ENCODE results near the gene PRTG. TPM values are rescaled to one million over a fixed set of nuclear protein-coding genes. Genes with fewer than 3 reads are reported as not detected.

The PRTG gene, protein sequence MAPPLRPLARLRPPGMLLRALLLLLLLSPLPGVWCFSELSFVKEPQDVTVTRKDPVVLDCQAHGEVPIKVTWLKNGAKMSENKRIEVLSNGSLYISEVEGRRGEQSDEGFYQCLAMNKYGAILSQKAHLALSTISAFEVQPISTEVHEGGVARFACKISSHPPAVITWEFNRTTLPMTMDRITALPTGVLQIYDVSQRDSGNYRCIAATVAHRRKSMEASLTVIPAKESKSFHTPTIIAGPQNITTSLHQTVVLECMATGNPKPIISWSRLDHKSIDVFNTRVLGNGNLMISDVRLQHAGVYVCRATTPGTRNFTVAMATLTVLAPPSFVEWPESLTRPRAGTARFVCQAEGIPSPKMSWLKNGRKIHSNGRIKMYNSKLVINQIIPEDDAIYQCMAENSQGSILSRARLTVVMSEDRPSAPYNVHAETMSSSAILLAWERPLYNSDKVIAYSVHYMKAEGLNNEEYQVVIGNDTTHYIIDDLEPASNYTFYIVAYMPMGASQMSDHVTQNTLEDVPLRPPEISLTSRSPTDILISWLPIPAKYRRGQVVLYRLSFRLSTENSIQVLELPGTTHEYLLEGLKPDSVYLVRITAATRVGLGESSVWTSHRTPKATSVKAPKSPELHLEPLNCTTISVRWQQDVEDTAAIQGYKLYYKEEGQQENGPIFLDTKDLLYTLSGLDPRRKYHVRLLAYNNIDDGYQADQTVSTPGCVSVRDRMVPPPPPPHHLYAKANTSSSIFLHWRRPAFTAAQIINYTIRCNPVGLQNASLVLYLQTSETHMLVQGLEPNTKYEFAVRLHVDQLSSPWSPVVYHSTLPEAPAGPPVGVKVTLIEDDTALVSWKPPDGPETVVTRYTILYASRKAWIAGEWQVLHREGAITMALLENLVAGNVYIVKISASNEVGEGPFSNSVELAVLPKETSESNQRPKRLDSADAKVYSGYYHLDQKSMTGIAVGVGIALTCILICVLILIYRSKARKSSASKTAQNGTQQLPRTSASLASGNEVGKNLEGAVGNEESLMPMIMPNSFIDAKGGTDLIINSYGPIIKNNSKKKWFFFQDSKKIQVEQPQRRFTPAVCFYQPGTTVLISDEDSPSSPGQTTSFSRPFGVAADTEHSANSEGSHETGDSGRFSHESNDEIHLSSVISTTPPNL
- total RNA-seq (ENCODE audit: low replicate concordance), result 508 and 574 TPM in 2 replicates

DNA sequence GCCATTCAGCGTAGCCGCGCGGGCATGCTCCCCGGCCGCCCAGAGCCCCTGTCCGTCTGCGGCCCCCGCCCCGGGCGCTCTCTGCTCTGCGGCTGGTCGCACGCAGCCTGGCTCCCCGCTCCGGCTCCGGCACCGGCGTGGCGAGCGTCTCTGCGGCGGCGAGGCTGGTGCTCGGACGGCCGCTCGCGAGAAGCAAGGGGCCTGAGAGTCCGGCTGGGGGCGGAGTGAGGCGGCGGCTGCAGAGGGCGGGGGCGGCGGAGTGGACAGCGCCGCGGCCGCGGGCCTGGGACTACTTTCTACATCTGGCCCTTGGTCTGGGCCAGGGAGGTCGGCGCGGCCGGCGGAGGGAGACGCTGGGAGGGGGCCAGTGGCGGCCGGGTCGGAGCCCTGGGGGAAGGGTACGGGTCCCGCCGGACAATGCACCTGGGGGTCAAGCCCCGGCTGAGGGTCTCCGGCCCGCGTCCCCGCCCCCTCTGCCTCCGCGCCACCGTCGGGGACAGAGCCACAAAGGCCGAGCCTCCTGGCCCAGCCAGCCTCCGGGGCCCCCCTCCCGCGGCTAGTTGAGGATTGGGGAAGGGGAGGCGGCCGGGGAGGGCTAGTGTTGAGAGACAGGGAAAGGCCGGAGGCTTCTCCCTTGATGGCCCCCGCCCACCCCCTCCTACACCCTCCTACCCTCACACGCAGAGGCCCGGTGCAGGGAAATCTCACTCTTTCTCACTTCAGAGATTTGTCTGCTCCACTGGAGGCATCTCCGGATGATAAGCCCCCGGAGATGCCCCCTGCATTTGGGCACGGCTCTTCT lies at the start of gene PRTG:
Gene PRTG (minus strand): TSS at position 226 of the 802 bp plus-strand sequence. CDS start 221 bp downstream, at position 5.
- Histone ChIP-seq H3K9ac (peak within 1 kb of the TSS; percentile 95), H3K4me1 (peaks cover 36% of the 10 kb centered on the region), H3K36me3 (peaks cover 3% of the 10 kb centered on the region), H3K4me3 (peak within 1 kb of the TSS; percentile 93), H4K20me1 (ENCODE audit: low read depth) (peaks cover 41% of the 10 kb centered on the region), H3K9me3 (ENCODE audit: low read depth) (no peaks in the 10 kb centered on the region), H3K27me3 (peaks cover 19% of the 10 kb centered on the region), H3F3A (ENCODE audit: low read depth) (peaks cover 54% of the 10 kb centered on the region), H3K27ac (peak within 1 kb of the TSS; percentile 96), H3K4me2 (peak within 1 kb of the TSS; percentile 86), H2AFZ (replicated peaks) (peak within 1 kb of the TSS; percentile 37), H3K79me2 (ENCODE audit: low read depth) (peaks cover 54% of the 10 kb centered on the region)
- H3K27ac Mint-ChIP-seq, result peak within 1 kb of the TSS; percentile 99
- no peaks in the 10 kb centered on the region for H3K9me3 Mint-ChIP-seq
- peaks cover 40% of the 10 kb centered on the region for H3K4me1 Mint-ChIP-seq
- peak; percentile 97 for DNase-seq (ENCODE audit: low spot score)
- peak within 1 kb of the TSS; percentile 90 for H3K4me3 Mint-ChIP-seq
- TF ChIP-seq EZH2 (IDR thresholded peaks at IDR 0.05) (no peak), CTCF (IDR thresholded peaks at IDR 0.05) (no peak), EZH2phosphoT487 (IDR thresholded peaks at IDR 0.05) (no peak)
- peaks cover 6% of the 10 kb centered on the region for H3K36me3 Mint-ChIP-seq
- peaks cover 2% of the 10 kb centered on the region for H3K27me3 Mint-ChIP-seq (ENCODE audit: insufficient read depth, low read depth)

- DNase-seq (ENCODE audit: low spot score), result no peak
- H3K4me3 Mint-ChIP-seq, result no peak overlapping the region
- peaks cover 18% of the 10 kb centered on the region for H3K36me3 Mint-ChIP-seq
- Histone ChIP-seq H3K9ac (no peak overlapping the region), H3K4me3 (no peak overlapping the region), H3K9me3 (ENCODE audit: low read depth) (peaks cover 6% of the 10 kb centered on the region), H3F3A (ENCODE audit: low read depth) (peaks cover 19% of the 10 kb centered on the region), H4K20me1 (ENCODE audit: low read depth) (no peaks in the 10 kb centered on the region), H3K27me3 (no peaks in the 10 kb centered on the region), H3K4me2 (no peak overlapping the region), H3K36me3 (no peaks in the 10 kb centered on the region), H3K27ac (no peak overlapping the region), H3K4me1 (peaks cover 12% of the 10 kb centered on the region), H3K79me2 (ENCODE audit: low read depth) (no peaks in the 10 kb centered on the region), H2AFZ (replicated peaks) (no peak overlapping the region)
- H3K4me1 Mint-ChIP-seq, result peaks cover 11% of the 10 kb centered on the region
- peaks cover 18% of the 10 kb centered on the region for H3K27me3 Mint-ChIP-seq (ENCODE audit: insufficient read depth, low read depth)
- H3K9me3 Mint-ChIP-seq, result peaks cover 49% of the 10 kb centered on the region
- TF ChIP-seq CTCF (IDR thresholded peaks at IDR 0.05) (no peak), EZH2phosphoT487 (IDR thresholded peaks at IDR 0.05) (no peak), EZH2 (IDR thresholded peaks at IDR 0.05) (no peak)
- H3K27ac Mint-ChIP-seq, result no peak overlapping the region
Measured at GRCh38 chr15:55791551-55792400, 48.8 kb upstream of the PRTG start.
